Natural killer cell treated with Interleukin-12 subunit alpha and Interleukin-12 subunit beta and Interleukin-15 and Interleukin-18, amount 100 ng/mL, for 72 hours (primary cell): Measurements from ENCODE around the gene ITCH. TPM values are rescaled to one million over a fixed set of nuclear protein-coding genes. Genes with fewer than 3 reads are reported as not detected.
"Not testable (repeated sequence)": the region's sequence is repeated elsewhere in the genome, so short reads cannot be mapped to it uniquely, and the experiment has no call there.

Experiments
- ATAC-seq, 2 donors: fragments of 150-1000 bp; cut with Tn5 transposase in 1 of 2; sonication (Bioruptor Pico), chemical (Tn5 transposase) in 1 of 2; 2 replicates each; pipeline ENCODE4 v1.10.0; 2021
- DNase-seq: peaks from one replicate; pipeline ENCODE4 v3.0.0; 2022; ENCODE audit warnings: low spot score
- H3K27ac Mint-ChIP-seq, 2 donors: 1 replicate in 1 of 2; 2 replicates in 1 of 2; pipeline ENCODE4 v1.8.0; 2022; ENCODE audit warnings: mixed read lengths in 2 of 2, mild to moderate bottlenecking in 1 of 2, moderate library complexity in 1 of 2
- H3K27me3 Mint-ChIP-seq, 2 donors: 1 replicate in 1 of 2; 2 replicates in 1 of 2; pipeline ENCODE4 v1.8.0; 2022; ENCODE audit warnings: mixed read lengths in 2 of 2
- H3K36me3 Mint-ChIP-seq: one replicate; pipeline ENCODE4 v1.8.0; 2022; ENCODE audit warnings: mixed read lengths
- H3K4me1 Mint-ChIP-seq, 2 donors: 1 replicate in 1 of 2; 2 replicates in 1 of 2; pipeline ENCODE4 v1.8.0; 2022; ENCODE audit warnings: low read depth in 2 of 2, mixed read lengths in 2 of 2, mild to moderate bottlenecking in 1 of 2
- H3K4me3 Mint-ChIP-seq: one replicate; pipeline ENCODE4 v1.8.0; 2022; ENCODE audit warnings: mixed read lengths
- H3K9me3 Mint-ChIP-seq: 2 replicates; pipeline ENCODE4 v1.8.0; 2022; ENCODE audit warnings: mixed read lengths
- total RNA-seq, 2 donors: library from RNA; stranded (reverse); gene quantifications; one replicate each; pipeline ENCODE4 v1.2.3, GENCODE V29; 2022

The ITCH gene
- total RNA-seq, 2 donors from 2014 or later, result 79.5 to 83.6 TPM

- DNase-seq, ATAC-seq, H3K27ac Mint-ChIP-seq, H3K36me3 Mint-ChIP-seq, H3K27me3 Mint-ChIP-seq, H3K9me3 Mint-ChIP-seq, H3K4me3 Mint-ChIP-seq: not testable (repeated sequence)
- peaks cover 6 to 11% of the 10 kb centered on the region in 2 donors for H3K4me1 Mint-ChIP-seq
These were observed 9.6 kb upstream of the ITCH start for GRCh38 chr20:34353467-34353866.

GRCh38 chr20:34355427-34355826 is 7.6 kb upstream of the ITCH start:
- DNase-seq (no peak), ATAC-seq (no peak)
- no peak overlapping the region for H3K4me3 Mint-ChIP-seq
- H3K9me3 Mint-ChIP-seq, result no peaks in the 10 kb centered on the region
- H3K27me3 Mint-ChIP-seq, result no peaks in the 10 kb centered on the region
- no peaks in the 10 kb centered on the region for H3K36me3 Mint-ChIP-seq
- no peak overlapping the region for H3K27ac Mint-ChIP-seq
- peaks cover 0 to 3% of the 10 kb centered on the region in 2 donors for H3K4me1 Mint-ChIP-seq

DNA sequence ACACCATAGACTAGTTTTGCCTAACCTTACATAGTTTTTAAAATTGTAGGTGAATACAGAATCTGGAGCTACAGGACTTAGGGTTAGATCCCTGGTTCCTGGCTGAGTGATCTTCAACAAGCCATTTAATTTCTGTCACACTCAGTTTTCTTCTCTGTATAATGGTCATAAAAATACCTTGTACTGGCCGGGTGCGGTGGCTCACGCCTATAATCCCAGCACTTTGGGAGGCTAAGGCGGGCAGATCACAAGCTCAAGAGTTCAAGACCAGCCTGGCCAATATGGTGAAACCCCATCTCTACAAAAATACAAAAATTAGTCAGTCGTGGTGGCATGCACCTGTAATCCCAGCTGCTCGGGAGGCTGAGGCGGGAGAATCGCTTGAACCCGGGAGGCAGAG is 3.3 kb upstream of the ITCH start:
- not testable (repeated sequence) for H3K27me3 Mint-ChIP-seq, H3K36me3 Mint-ChIP-seq, H3K4me3 Mint-ChIP-seq, ATAC-seq, H3K4me1 Mint-ChIP-seq, DNase-seq, H3K27ac Mint-ChIP-seq, H3K9me3 Mint-ChIP-seq

DNA sequence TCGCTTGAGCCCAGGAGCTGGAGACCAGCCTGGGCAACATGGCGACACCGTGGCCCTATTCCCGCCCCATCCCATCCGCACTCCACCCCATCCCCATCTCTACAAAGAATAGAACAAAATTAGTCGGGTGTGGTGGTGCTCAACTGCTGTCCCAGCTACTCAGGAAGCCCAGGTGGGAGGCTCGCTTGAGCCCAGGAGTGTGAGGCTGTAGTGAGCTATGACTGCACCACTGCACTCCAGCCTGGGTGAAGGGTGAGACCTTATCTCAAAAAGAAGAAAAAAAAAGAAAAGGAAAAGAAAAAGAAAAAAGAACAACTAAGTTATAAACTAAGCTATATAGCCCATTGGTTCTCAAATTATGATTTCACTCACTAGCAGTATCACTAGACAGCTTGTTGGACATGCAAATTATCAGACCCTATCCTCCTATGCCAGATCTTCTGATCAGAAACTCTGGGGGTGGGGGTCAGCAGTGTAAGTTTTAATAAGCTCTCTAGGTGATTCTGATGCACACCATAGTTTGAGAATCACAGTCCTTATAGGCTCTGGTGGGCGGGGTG is 491 bp upstream of the ITCH start:
- Mint-ChIP-seq H3K9me3 (no peaks in the 10 kb centered on the region), H3K27ac (peak overlapping the region; percentile 95 to 98), H3K27me3 (no peaks in the 10 kb centered on the region), H3K36me3 (peaks cover 16% of the 10 kb centered on the region), H3K4me1 (peaks cover 29 to 31% of the 10 kb centered on the region in 2 donors), H3K4me3 (peak overlapping the region; percentile 89)
- ATAC-seq, result no peak
- no peak for DNase-seq

DNA sequence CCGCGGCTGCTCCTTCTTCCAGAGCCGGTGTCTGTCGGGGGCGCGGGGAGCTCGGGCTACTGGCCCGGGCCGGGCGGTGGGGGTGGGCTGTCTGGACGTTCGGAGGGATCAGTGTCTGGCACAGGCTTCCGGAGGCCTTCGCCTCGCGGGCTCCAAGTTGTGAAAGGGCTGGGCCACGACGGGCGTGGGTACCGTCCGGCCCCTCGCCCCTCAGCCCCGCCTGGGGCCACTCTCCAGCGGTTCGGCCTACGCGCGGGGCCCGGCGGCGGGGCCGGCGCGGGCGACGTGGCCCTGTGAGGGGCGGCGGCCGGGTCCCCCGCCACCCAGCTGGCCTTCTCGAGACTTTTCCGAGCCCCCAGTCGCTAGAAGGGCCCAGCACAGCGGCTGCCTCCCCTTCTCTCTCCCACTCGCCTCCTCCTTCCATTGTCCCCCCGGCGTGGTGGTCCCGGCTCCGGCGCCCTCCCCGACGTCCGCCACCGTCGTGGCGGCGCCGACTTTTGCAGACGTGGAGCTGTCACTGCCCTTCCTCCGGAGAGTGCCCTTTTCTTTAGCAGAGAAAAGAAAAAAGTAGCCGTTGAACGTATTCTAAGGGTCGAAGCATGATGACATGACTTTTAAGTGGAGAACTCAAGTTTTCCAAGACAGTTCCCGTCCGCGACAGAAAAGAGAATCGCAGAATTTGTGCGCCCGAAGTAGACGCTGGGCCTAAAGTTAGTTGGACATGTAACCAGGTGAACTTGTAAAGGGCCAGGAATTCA is 571 bp downstream of the ITCH start:
- no peaks in the 10 kb centered on the region for H3K27me3 Mint-ChIP-seq
- H3K4me1 Mint-ChIP-seq, result peaks cover 39 to 42% of the 10 kb centered on the region in 2 donors
- peak overlapping the region; percentile 89 for H3K4me3 Mint-ChIP-seq
- peak overlapping the region; percentile 95 to 98 for H3K27ac Mint-ChIP-seq
- DNase-seq (peak; percentile 69), ATAC-seq (peak; percentile 70 to 79)
- H3K9me3 Mint-ChIP-seq, result no peaks in the 10 kb centered on the region
- H3K36me3 Mint-ChIP-seq, result peaks cover 17% of the 10 kb centered on the region

- H3K4me1 Mint-ChIP-seq, result peaks cover 44 to 47% of the 10 kb centered on the region in 2 donors
- peaks cover 17% of the 10 kb centered on the region for H3K36me3 Mint-ChIP-seq
- H3K27me3 Mint-ChIP-seq, result no peaks in the 10 kb centered on the region
- H3K27ac Mint-ChIP-seq, result peak overlapping the region; percentile 95 to 98
- peak overlapping the region; percentile 89 for H3K4me3 Mint-ChIP-seq
- ATAC-seq (no peak), DNase-seq (no peak)
- no peaks in the 10 kb centered on the region for H3K9me3 Mint-ChIP-seq
These were observed 1.1 kb downstream of the ITCH start for GRCh38 chr20:34364223-34364506.

GRCh38 chr20:34365765-34366213 is 2.7 kb downstream of the ITCH start:
- H3K4me3 Mint-ChIP-seq, result peak overlapping the region; percentile 85
- peaks cover 24% of the 10 kb centered on the region for H3K36me3 Mint-ChIP-seq

GRCh38 chr20:34367155-34367554 is 4.1 kb downstream of the ITCH start:
- DNase-seq (no peak), ATAC-seq (no peak)
- peak overlapping the region; percentile 71 for H3K4me3 Mint-ChIP-seq
- H3K27ac Mint-ChIP-seq, result peak overlapping the region; percentile 56 to 82
- H3K4me1 Mint-ChIP-seq, result peaks cover 57 to 60% of the 10 kb centered on the region in 2 donors
- no peaks in the 10 kb centered on the region for H3K27me3 Mint-ChIP-seq
- peaks cover 24% of the 10 kb centered on the region for H3K36me3 Mint-ChIP-seq
- no peaks in the 10 kb centered on the region for H3K9me3 Mint-ChIP-seq

More at GRCh38 chr20:34365765-34366213, 2.7 kb downstream of the ITCH start:
- Mint-ChIP-seq H3K4me1 (peaks cover 54 to 59% of the 10 kb centered on the region in 2 donors), H3K9me3 (no peaks in the 10 kb centered on the region), H3K27ac (peak overlapping the region; percentile 45 to 56), H3K27me3 (no peaks in the 10 kb centered on the region)
- peak; percentile 58 to 59 for ATAC-seq
- peak; percentile 76 for DNase-seq

GRCh38 chr20:34367911-34368310 is 4.8 kb downstream of the ITCH start:
- peaks cover 54 to 60% of the 10 kb centered on the region in 2 donors for H3K4me1 Mint-ChIP-seq
- H3K9me3 Mint-ChIP-seq, result not testable (repeated sequence)

GRCh38 chr20:34368547-34368946 is 5.5 kb downstream of the ITCH start:
- Mint-ChIP-seq H3K9me3 (no peaks in the 10 kb centered on the region), H3K27me3 (no peaks in the 10 kb centered on the region), H3K36me3 (peaks cover 24% of the 10 kb centered on the region), H3K27ac (peak overlapping the region; percentile 56 to 82), H3K4me1 (peaks cover 50 to 60% of the 10 kb centered on the region in 2 donors), H3K4me3 (peak overlapping the region; percentile 71)
- ATAC-seq (no peak), DNase-seq (no peak)

More at GRCh38 chr20:34367911-34368310, 4.8 kb downstream of the ITCH start:
- not testable (repeated sequence) for H3K27me3 Mint-ChIP-seq, DNase-seq, ATAC-seq
- Mint-ChIP-seq H3K36me3 (peaks cover 24% of the 10 kb centered on the region), H3K27ac (peak overlapping the region; percentile 56 to 82), H3K4me3 (peak overlapping the region; percentile 71)

DNA sequence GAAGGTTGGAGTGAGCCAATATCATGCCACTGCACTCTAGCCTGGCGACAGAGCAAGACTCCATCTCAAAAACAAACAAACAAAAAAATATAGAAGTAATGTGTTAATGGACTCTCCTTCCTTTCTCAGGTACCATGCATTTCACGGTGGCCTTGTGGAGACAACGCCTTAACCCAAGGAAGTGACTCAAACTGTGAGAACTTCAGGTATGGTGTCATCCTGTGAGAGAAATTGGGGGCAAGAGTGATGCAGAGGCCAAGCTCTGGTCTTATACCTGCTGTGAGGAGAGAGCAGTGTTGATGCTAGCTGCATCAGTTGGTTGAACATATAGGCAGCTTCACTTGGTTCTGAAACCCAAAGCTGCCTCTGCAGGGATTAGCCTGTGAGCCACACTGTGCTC is 6.2 kb downstream of the ITCH start:
- peaks cover 24% of the 10 kb centered on the region for H3K36me3 Mint-ChIP-seq
- peaks cover 49 to 57% of the 10 kb centered on the region in 2 donors for H3K4me1 Mint-ChIP-seq
- H3K4me3 Mint-ChIP-seq, result peak overlapping the region; percentile 71

DNA sequence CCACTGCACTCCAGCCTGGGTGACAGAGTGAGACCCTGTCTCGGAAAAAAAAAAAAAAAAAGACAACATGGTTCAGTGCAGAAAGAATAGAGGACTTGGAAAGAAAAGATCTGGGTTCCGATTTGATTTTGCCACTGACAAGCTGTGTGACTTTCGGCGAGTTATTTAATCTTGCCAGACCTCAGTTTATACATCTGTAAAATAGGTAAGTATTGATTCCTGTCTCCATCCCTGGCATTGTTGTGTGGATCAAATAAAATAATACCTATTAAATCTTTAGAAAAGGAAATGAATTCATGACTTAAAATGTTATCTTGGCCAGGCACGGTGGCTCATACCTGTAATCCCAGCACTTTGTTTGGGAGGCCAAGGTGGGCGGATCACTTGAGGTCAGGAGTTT is 7.0 kb downstream of the ITCH start:
- H3K27me3 Mint-ChIP-seq, result no peaks in the 10 kb centered on the region
- H3K4me1 Mint-ChIP-seq, result peaks cover 48 to 57% of the 10 kb centered on the region in 2 donors
- H3K27ac Mint-ChIP-seq, result peak overlapping the region in 1 of 2 donors; percentile 82
- DNase-seq (no peak), ATAC-seq (no peak)
- H3K4me3 Mint-ChIP-seq, result no peak overlapping the region
- peaks cover 24% of the 10 kb centered on the region for H3K36me3 Mint-ChIP-seq
- no peaks in the 10 kb centered on the region for H3K9me3 Mint-ChIP-seq

More for the DNA sequence above, 6.2 kb downstream of the ITCH start:
- no peaks in the 10 kb centered on the region for H3K27me3 Mint-ChIP-seq
- H3K9me3 Mint-ChIP-seq, result no peaks in the 10 kb centered on the region
- peak overlapping the region; percentile 56 to 82 for H3K27ac Mint-ChIP-seq
- ATAC-seq (peak; percentile 71 to 76), DNase-seq (no peak)

DNA sequence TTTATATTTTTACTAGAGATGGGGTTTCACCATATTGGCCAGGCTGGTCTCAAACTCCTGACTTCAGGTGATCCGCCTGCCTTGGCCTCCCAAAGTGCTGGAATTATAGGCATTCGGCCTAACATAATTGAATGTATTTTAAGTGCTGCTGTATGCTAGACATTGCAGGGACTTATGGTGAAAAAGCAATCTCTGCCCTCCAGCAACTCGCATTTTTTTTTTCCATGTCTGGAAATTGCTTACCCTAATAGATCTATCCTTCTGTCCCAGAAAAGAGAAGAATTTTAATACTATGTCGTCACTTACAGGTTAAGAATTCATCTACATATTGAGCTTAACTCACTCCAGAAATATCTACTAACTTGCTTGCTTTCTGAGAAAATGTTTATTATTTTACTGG is 10.4 kb downstream of the ITCH start:
- peaks cover 7% of the 10 kb centered on the region for H3K36me3 Mint-ChIP-seq
- no peaks in the 10 kb centered on the region for H3K27me3 Mint-ChIP-seq
- H3K27ac Mint-ChIP-seq, result no peak overlapping the region
- DNase-seq (no peak), ATAC-seq (no peak)
- no peak overlapping the region for H3K4me3 Mint-ChIP-seq
- no peaks in the 10 kb centered on the region for H3K9me3 Mint-ChIP-seq
- H3K4me1 Mint-ChIP-seq, result peaks cover 36 to 43% of the 10 kb centered on the region in 2 donors

GRCh38 chr20:34374209-34374760 is 11.2 kb downstream of the ITCH start:
- peak overlapping the region in 1 of 2 donors; percentile 31 for H3K27ac Mint-ChIP-seq
- H3K36me3 Mint-ChIP-seq, result peaks cover 6% of the 10 kb centered on the region
- ATAC-seq (no peak), DNase-seq (no peak)
- H3K4me1 Mint-ChIP-seq, result peaks cover 31 to 43% of the 10 kb centered on the region in 2 donors
- H3K27me3 Mint-ChIP-seq, result no peaks in the 10 kb centered on the region
- H3K4me3 Mint-ChIP-seq, result no peak overlapping the region
- no peaks in the 10 kb centered on the region for H3K9me3 Mint-ChIP-seq
